ENCODE measurements around the gene EPHB1. TPM values are rescaled to one million over a fixed set of nuclear protein-coding genes. Genes with fewer than 3 reads are reported as not detected.

The EPHB1 gene
- total RNA-seq, 2 donors from 2014 or later = 0.68 to 0.71 TPM

DNA sequence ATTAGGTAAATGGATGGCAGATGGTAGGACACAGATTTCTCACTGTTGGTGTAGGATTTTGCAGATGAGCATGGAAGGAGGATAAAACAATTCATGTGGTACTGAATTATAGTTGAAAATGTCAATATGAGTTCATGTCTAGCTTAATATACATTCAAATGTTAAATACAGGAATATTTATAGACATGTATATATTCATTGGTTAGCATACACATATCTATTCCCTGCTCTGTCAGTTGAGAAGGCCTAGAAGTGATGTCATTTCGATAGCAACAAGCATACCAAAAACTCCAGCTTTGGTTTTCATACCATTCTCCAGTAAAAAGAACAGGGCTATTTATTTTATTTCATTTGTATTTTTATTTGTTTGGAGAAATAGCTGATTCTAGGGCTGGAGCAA, 497.1 kb downstream of the EPHB1 start:
- no peaks in the 10 kb centered on the region for H3K36me3 ChIP-seq
- TF ChIP-seq CTCF (IDR thresholded peaks at IDR 0.05) = no peak
- H3K9me3 ChIP-seq = no peaks in the 10 kb centered on the region
- DNase-seq (ENCODE audit: low spot score) (no peak), ATAC-seq (ENCODE audit: insufficient number of reproducible peaks, low FRiP score, low read depth) (no peak)
- no peaks in the 10 kb centered on the region for H3K4me1 ChIP-seq (ENCODE audit: control insufficient read depth in 1 of 2, low read depth in 2 of 2)
- no peaks in the 10 kb centered on the region for H3K27me3 ChIP-seq (replicated peaks; ENCODE audit: insufficient read depth)
- H3K27ac ChIP-seq = no peak overlapping the region
- no peak overlapping the region for H3K4me3 ChIP-seq

GRCh38 chr3:135301670-135302069, 506.6 kb downstream of the EPHB1 start:
- H3K4me3 ChIP-seq = no peak overlapping the region
- H3K4me1 ChIP-seq (ENCODE audit: control insufficient read depth in 1 of 2, low read depth in 2 of 2) = no peaks in the 10 kb centered on the region
- TF ChIP-seq CTCF (IDR thresholded peaks at IDR 0.05) = no peak
- H3K27me3 ChIP-seq (replicated peaks; ENCODE audit: insufficient read depth) = no peaks in the 10 kb centered on the region
- ATAC-seq (ENCODE audit: insufficient number of reproducible peaks, low FRiP score, low read depth) (no peak), DNase-seq (ENCODE audit: low spot score) (no peak)
- no peaks in the 10 kb centered on the region for H3K9me3 ChIP-seq
- no peaks in the 10 kb centered on the region for H3K36me3 ChIP-seq
- H3K27ac ChIP-seq = no peak overlapping the region

DNA sequence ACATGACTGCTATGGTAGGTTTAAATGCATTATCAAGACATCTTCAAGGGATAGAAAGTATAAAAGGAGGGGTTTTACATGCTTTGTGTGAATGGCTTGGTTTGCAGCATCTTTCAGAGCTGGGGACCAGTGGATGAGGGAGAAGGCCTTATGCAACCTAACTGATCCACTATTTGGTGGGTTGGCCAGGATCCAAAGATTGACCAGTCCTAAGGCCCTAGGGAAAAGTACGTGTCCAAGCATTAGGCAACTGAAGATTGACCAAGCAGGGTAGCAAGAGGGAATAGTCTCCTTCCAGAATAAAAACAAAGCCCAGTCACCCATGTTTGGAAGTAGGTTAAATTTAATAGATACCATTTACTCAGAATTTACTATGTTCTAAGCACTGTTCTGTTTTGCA, 509.3 kb downstream of the EPHB1 start:
- ATAC-seq (ENCODE audit: insufficient number of reproducible peaks, low FRiP score, low read depth) (no peak), DNase-seq (ENCODE audit: low spot score) (no peak)
- H3K27ac ChIP-seq = no peak overlapping the region
- H3K27me3 ChIP-seq (replicated peaks; ENCODE audit: insufficient read depth) = no peaks in the 10 kb centered on the region
- H3K36me3 ChIP-seq = no peaks in the 10 kb centered on the region
- H3K9me3 ChIP-seq = no peaks in the 10 kb centered on the region
- H3K4me3 ChIP-seq = no peak overlapping the region
- TF ChIP-seq CTCF (IDR thresholded peaks at IDR 0.05) = no peak
- H3K4me1 ChIP-seq (ENCODE audit: control insufficient read depth in 1 of 2, low read depth in 2 of 2) = no peaks in the 10 kb centered on the region

Other genes starting within 250 kb of the EPHB1 start
- gene KY, start 144.2 kb upstream of the EPHB1 start, total RNA-seq = 1 to 10 TPM; 1.3 to 2.6 TPM